ENCODE measurements around the gene ARHGEF40.

Gene ARHGEF40

DNA sequence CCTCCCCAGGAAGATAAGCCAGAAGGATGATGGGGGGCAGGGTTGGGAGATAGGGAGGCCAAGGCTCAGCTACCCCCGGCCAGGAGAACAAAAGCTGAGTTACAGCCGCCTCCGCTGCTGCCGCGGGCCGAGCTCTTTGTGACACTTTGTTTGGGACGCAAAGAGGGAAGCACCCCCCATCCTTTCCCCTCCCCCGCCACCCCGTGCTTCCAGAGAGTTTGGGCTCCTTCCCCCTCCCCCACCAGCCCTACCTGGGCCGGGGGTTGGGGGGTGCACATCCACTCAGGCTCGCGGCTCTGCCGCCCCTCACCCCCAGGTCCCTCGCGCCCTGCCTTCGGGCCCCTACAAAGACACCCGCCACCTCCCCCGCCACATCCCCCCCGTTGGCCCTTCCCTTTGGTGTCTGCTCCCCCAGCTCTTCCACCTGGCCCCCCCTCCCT is 27.6 kb downstream of the ARHGEF40 start:
- no peak overlapping the region for H3K4me3 ChIP-seq (ENCODE audit: low read depth, low read length)

GRCh38 chr14:21098076-21098891 is 28.2 kb downstream of the ARHGEF40 start, which contains the start of gene ZNF219:
Gene ZNF219 (minus strand): TSS chr14:21098655. CDS start chr14:21093591, 5,064 bp downstream.
- peak; percentile 60 for DNase-seq (ENCODE audit: low read depth)
- TF ChIP-seq MYC (IDR thresholded peaks at IDR 0.05; ENCODE audit: low read depth, low read length) (no peak), POLR2A (IDR thresholded peaks at IDR 0.05; ENCODE audit: extremely low read depth, insufficient read length) (no peak)
- TF ChIP-seq, protein P1, sequence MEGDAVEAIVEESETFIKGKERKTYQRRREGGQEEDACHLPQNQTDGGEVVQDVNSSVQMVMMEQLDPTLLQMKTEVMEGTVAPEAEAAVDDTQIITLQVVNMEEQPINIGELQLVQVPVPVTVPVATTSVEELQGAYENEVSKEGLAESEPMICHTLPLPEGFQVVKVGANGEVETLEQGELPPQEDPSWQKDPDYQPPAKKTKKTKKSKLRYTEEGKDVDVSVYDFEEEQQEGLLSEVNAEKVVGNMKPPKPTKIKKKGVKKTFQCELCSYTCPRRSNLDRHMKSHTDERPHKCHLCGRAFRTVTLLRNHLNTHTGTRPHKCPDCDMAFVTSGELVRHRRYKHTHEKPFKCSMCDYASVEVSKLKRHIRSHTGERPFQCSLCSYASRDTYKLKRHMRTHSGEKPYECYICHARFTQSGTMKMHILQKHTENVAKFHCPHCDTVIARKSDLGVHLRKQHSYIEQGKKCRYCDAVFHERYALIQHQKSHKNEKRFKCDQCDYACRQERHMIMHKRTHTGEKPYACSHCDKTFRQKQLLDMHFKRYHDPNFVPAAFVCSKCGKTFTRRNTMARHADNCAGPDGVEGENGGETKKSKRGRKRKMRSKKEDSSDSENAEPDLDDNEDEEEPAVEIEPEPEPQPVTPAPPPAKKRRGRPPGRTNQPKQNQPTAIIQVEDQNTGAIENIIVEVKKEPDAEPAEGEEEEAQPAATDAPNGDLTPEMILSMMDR (IDR thresholded peaks at IDR 0.05; ENCODE audit: low read depth, low read length): no peak
- TF ChIP-seq, protein P2, sequence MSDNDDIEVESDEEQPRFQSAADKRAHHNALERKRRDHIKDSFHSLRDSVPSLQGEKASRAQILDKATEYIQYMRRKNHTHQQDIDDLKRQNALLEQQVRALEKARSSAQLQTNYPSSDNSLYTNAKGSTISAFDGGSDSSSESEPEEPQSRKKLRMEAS (IDR thresholded peaks at IDR 0.05; ENCODE audit: low read depth, low read length): no peak
- peak within 1 kb of the TSS; percentile 67 for H3K4me3 ChIP-seq (ENCODE audit: low read depth, low read length)

More for the DNA sequence above, 27.6 kb downstream of the ARHGEF40 start:
- TF ChIP-seq, protein P2 (IDR thresholded peaks at IDR 0.05; ENCODE audit: low read depth, low read length): no peak
- TF ChIP-seq MYC (IDR thresholded peaks at IDR 0.05; ENCODE audit: low read depth, low read length) (no peak), POLR2A (IDR thresholded peaks at IDR 0.05; ENCODE audit: extremely low read depth, insufficient read length) (no peak)
- TF ChIP-seq, protein P1 (IDR thresholded peaks at IDR 0.05; ENCODE audit: low read depth, low read length): no peak
- DNase-seq (ENCODE audit: low read depth): no peak

- H3K4me3 ChIP-seq (ENCODE audit: low read depth, low read length): peak overlapping the region; percentile 67
- TF ChIP-seq MYC (IDR thresholded peaks at IDR 0.05; ENCODE audit: low read depth, low read length): no peak
- no peak for DNase-seq (ENCODE audit: low read depth)
Observed at GRCh38 chr14:21098892-21099595, 28.9 kb downstream of the ARHGEF40 start.

- TF ChIP-seq MYC (IDR thresholded peaks at IDR 0.05; ENCODE audit: low read depth, low read length): no peak
- no peak for TF ChIP-seq POLR2A (IDR thresholded peaks at IDR 0.05; ENCODE audit: extremely low read depth, insufficient read length)
- TF ChIP-seq, protein P1 (IDR thresholded peaks at IDR 0.05; ENCODE audit: low read depth, low read length): no peak
- TF ChIP-seq, protein P2 (IDR thresholded peaks at IDR 0.05; ENCODE audit: low read depth, low read length): no peak
- no peak overlapping the region for H3K4me3 ChIP-seq (ENCODE audit: low read depth, low read length)
- DNase-seq (ENCODE audit: low read depth): no peak
Observed at GRCh38 chr14:21099596-21099985, 29.5 kb downstream of the ARHGEF40 start.

DNA sequence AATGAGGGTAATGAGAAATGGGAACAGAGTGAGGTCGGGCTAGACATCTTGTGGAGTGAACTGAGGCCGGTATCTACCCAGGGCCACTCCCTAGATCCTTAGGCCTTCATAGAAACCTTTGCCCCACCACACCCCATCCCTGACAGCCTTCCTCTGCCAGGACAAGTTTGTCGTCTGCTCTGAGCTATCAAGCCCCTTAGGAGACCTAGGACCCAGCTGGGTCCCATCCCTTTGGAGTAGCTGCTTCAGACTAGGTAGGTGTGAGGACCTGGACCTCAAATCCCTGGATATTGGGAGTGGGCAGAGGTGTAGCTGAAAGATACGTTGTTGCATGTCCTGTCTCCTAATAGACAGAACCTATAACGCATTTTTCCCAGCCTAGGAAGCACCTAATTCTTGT is 30.8 kb downstream of the ARHGEF40 start, which contains the start of gene TMEM253:
TSS of gene TMEM253 (plus strand) at position 136 of the 400 bp plus-strand sequence. CDS start 278 bp downstream, outside the sequence.
- TF ChIP-seq POLR2A (IDR thresholded peaks at IDR 0.05; ENCODE audit: extremely low read depth, insufficient read length) (no peak), MYC (IDR thresholded peaks at IDR 0.05; ENCODE audit: low read depth, low read length) (no peak)
- TF ChIP-seq, protein P2 (IDR thresholded peaks at IDR 0.05; ENCODE audit: low read depth, low read length): no peak
- TF ChIP-seq, protein P1 (IDR thresholded peaks at IDR 0.05; ENCODE audit: low read depth, low read length): no peak
- no peak for DNase-seq (ENCODE audit: low read depth)
- no peak within 1 kb of the TSS for H3K4me3 ChIP-seq (ENCODE audit: low read depth, low read length)
